DOHH2 (cell line): ENCODE data around the gene NRDE2.

ENCODE experiments used
- H3F3A ChIP-seq: fragments of 200-600 bp; sonication (generic), shearing (Covaris generic); 2 replicates; pipeline ENCODE4 v1.6.0; 2016; ENCODE audit warnings: antibody characterized with exemption, mild to moderate bottlenecking; ENCODE audit not compliant: control insufficient read depth, insufficient read depth
- H3K27ac ChIP-seq: fragments of 200-600 bp; sonication (generic); 2 replicates; pipeline ENCODE4 v1.5.1; 2014; ENCODE audit warnings: low read depth, mild to moderate bottlenecking, low read length, moderate library complexity
- H3K27me3 ChIP-seq: fragments of 200-600 bp; sonication (generic); 2 replicates; pipeline ENCODE4 v1.6.1; 2014; ENCODE audit warnings: mild to moderate bottlenecking, low read length, mixed read lengths; ENCODE audit not compliant: control insufficient read depth
- H3K36me3 ChIP-seq: fragments of 200-600 bp; sonication (generic); 2 replicates; pipeline ENCODE4 v1.6.1; 2014; ENCODE audit warnings: mild to moderate bottlenecking, low read length, moderate library complexity, mixed read lengths; ENCODE audit not compliant: control insufficient read depth
- H3K4me1 ChIP-seq: fragments of 200-600 bp; sonication (generic); 2 replicates; pipeline ENCODE4 v1.6.1; 2014; ENCODE audit warnings: mild to moderate bottlenecking, low read length, mixed read lengths; ENCODE audit not compliant: control insufficient read depth
- H3K4me2 ChIP-seq: fragments of 200-600 bp; sonication (generic); 2 replicates; pipeline ENCODE4 v1.6.0; 2014; ENCODE audit warnings: mild to moderate bottlenecking, low read length, moderate library complexity
- H3K4me3 ChIP-seq: fragments of 200-600 bp; sonication (generic); 2 replicates; pipeline ENCODE4 v1.5.1; 2014; ENCODE audit warnings: mild to moderate bottlenecking, low read length, mixed read lengths
- H3K79me2 ChIP-seq: fragments of 200-600 bp; sonication (generic); 2 replicates; pipeline ENCODE4 v1.6.1; 2014; ENCODE audit warnings: mild to moderate bottlenecking, low read length, mixed read lengths; ENCODE audit not compliant: control insufficient read depth
- H3K9me2 ChIP-seq: fragments of 200-600 bp; sonication (generic); replicated peaks from 2 replicates; pipeline ENCODE4 v1.6.1; 2014; ENCODE audit warnings: mild to moderate bottlenecking, low read length, mixed read lengths; ENCODE audit not compliant: control insufficient read depth
- H3K9me3 ChIP-seq: fragments of 200-600 bp; sonication (generic); 2 replicates; pipeline ENCODE4 v1.6.1; 2014; ENCODE audit warnings: antibody characterized with exemption, low read length, mixed read lengths; ENCODE audit not compliant: control insufficient read depth, insufficient read depth
- H4K20me1 ChIP-seq: fragments of 200-600 bp; sonication (generic); 2 replicates; pipeline ENCODE4 v1.6.0; 2014; ENCODE audit warnings: low read depth, mild to moderate bottlenecking, antibody characterized with exemption, low read length, moderate library complexity; ENCODE audit not compliant: control insufficient read depth, insufficient read depth
- CTCF ChIP-seq: fragments of 200-600 bp; sonication (generic); IDR thresholded peaks from one replicate; pipeline ENCODE4 v1.5.1; 2014; ENCODE audit warnings: antibody characterized with exemption, mild to moderate bottlenecking, low read depth, low read length; ENCODE audit not compliant: poor library complexity, severe bottlenecking
- EZH2phosphoT487 ChIP-seq: fragments of 200-600 bp; sonication (generic); IDR thresholded peaks from 2 replicates; pipeline ENCODE4 v1.6.1; 2017; ENCODE audit warnings: borderline replicate concordance, mild to moderate bottlenecking, antibody characterized with exemption, low read length, moderate library complexity, mixed read lengths

NRDE2 gene

GRCh38 chr14:90345239-90345557, 13.5 kb upstream of the NRDE2 start:
- no peak overlapping the region for H3K4me3 ChIP-seq
- no peaks in the 10 kb centered on the region for H3K9me3 ChIP-seq
- H3K4me1 ChIP-seq: no peaks in the 10 kb centered on the region
- no peaks in the 10 kb centered on the region for H4K20me1 ChIP-seq
- no peak for TF ChIP-seq CTCF
- no peak for TF ChIP-seq EZH2phosphoT487
- no peaks in the 10 kb centered on the region for H3K27me3 ChIP-seq
- no peaks in the 10 kb centered on the region for H3F3A ChIP-seq
- H3K36me3 ChIP-seq: no peaks in the 10 kb centered on the region
- H3K4me2 ChIP-seq: no peak overlapping the region
- no peaks in the 10 kb centered on the region for H3K79me2 ChIP-seq
- no peak overlapping the region for H3K27ac ChIP-seq
- H3K9me2 ChIP-seq: no peaks in the 10 kb centered on the region

GRCh38 chr14:90344331-90345238, 12.8 kb upstream of the NRDE2 start:
- TF ChIP-seq CTCF (no peak), EZH2phosphoT487 (no peak)
- no peak overlapping the region for H3K4me2 ChIP-seq
- H3K4me1 ChIP-seq: no peaks in the 10 kb centered on the region
- no peaks in the 10 kb centered on the region for H3K36me3 ChIP-seq
- no peaks in the 10 kb centered on the region for H4K20me1 ChIP-seq
- H3F3A ChIP-seq: no peaks in the 10 kb centered on the region
- H3K27me3 ChIP-seq: no peaks in the 10 kb centered on the region
- no peak overlapping the region for H3K27ac ChIP-seq
- no peaks in the 10 kb centered on the region for H3K9me2 ChIP-seq
- no peaks in the 10 kb centered on the region for H3K79me2 ChIP-seq
- no peaks in the 10 kb centered on the region for H3K9me3 ChIP-seq
- no peak overlapping the region for H3K4me3 ChIP-seq

- Histone ChIP-seq H3K9me3 (no peaks in the 10 kb centered on the region), H3F3A (no peaks in the 10 kb centered on the region), H3K4me2 (no peak overlapping the region), H4K20me1 (no peaks in the 10 kb centered on the region), H3K79me2 (no peaks in the 10 kb centered on the region), H3K4me3 (no peak overlapping the region), H3K27me3 (peaks cover 8% of the 10 kb centered on the region), H3K4me1 (no peaks in the 10 kb centered on the region), H3K36me3 (no peaks in the 10 kb centered on the region), H3K9me2 (no peaks in the 10 kb centered on the region), H3K27ac (no peak overlapping the region)
- TF ChIP-seq CTCF: no peak
- no peak for TF ChIP-seq EZH2phosphoT487
Observed at GRCh38 chr14:90342327-90342726, 10.6 kb upstream of the NRDE2 start.
